Glutamatergic neuron (in vitro differentiated cells): Measurements from ENCODE around the gene TRIM46. TPM values are rescaled to one million over a fixed set of nuclear protein-coding genes. Genes with fewer than 3 reads are reported as not detected.
A peak's percentile ranks its signal among the peaks of the same experiment; 100 is the strongest.

Experiments
- DNase-seq: peaks from one replicate; pipeline ENCODE4 v3.0.0; 2022
- H3K27ac Mint-ChIP-seq: one replicate; pipeline ENCODE4 v1.8.0; 2020; ENCODE audit warnings: mild to moderate bottlenecking, mixed read lengths, inconsistent platforms; ENCODE audit not compliant: unreplicated experiment
- H3K27me3 Mint-ChIP-seq: one replicate; pipeline ENCODE4 v1.8.0; 2020; ENCODE audit warnings: mild to moderate bottlenecking, moderate library complexity, mixed read lengths, inconsistent platforms; ENCODE audit not compliant: unreplicated experiment
- H3K36me3 Mint-ChIP-seq: one replicate; pipeline ENCODE4 v1.8.0; 2020; ENCODE audit warnings: mild to moderate bottlenecking, mixed read lengths, inconsistent platforms; ENCODE audit not compliant: unreplicated experiment
- H3K4me1 Mint-ChIP-seq: one replicate; pipeline ENCODE4 v1.8.0; 2020; ENCODE audit warnings: mild to moderate bottlenecking, low read depth, mixed read lengths, inconsistent platforms; ENCODE audit not compliant: unreplicated experiment
- H3K4me3 Mint-ChIP-seq: one replicate; pipeline ENCODE4 v1.8.0; 2020; ENCODE audit warnings: mild to moderate bottlenecking, mixed read lengths, inconsistent platforms; ENCODE audit not compliant: unreplicated experiment
- H3K9me3 Mint-ChIP-seq: one replicate; pipeline ENCODE4 v1.8.0; 2020; ENCODE audit warnings: mild to moderate bottlenecking, moderate library complexity, mixed read lengths, inconsistent platforms; ENCODE audit not compliant: unreplicated experiment
- CTCF ChIP-seq: fragments of 200-600 bp; sonication (generic); IDR thresholded peaks from one replicate; pipeline ENCODE4 v1.5.0; 2021; ENCODE audit not compliant: partially characterized antibody, unreplicated experiment
- total RNA-seq: library from RNA; stranded (reverse); fragmentation: NEBNext Ultra II Directional; extraction: Animal tissue kit (Norgen Biotek cat#: 25700); gene quantifications from one replicate; pipeline ENCODE4 v1.2.1, GENCODE V29; 2021; ENCODE audit not compliant: unreplicated experiment

The TRIM46 gene
- total RNA-seq, 1 donor from 2014 or later, result 30.4 TPM

GRCh38 chr1:155174324-155175280 is 953 bp downstream of the TRIM46 start:
- peak; percentile 75 for DNase-seq
- TF ChIP-seq CTCF, result no peak
- peaks cover 15% of the 10 kb centered on the region for H3K9me3 Mint-ChIP-seq
- peak overlapping the region; percentile 94 for H3K27ac Mint-ChIP-seq
- H3K36me3 Mint-ChIP-seq, result peaks cover 5% of the 10 kb centered on the region
- peaks cover 15% of the 10 kb centered on the region for H3K27me3 Mint-ChIP-seq
- H3K4me1 Mint-ChIP-seq, result peaks cover 13% of the 10 kb centered on the region
- H3K4me3 Mint-ChIP-seq, result peak overlapping the region; percentile 93

GRCh38 chr1:155175281-155175926 is 1.8 kb downstream of the TRIM46 start:
- Mint-ChIP-seq H3K36me3 (peaks cover 5% of the 10 kb centered on the region), H3K9me3 (peaks cover 15% of the 10 kb centered on the region), H3K27ac (peak overlapping the region; percentile 48), H3K27me3 (peaks cover 15% of the 10 kb centered on the region), H3K4me3 (peak overlapping the region; percentile 93), H3K4me1 (peaks cover 13% of the 10 kb centered on the region)
- peak; percentile 23 for DNase-seq
- no peak for TF ChIP-seq CTCF

GRCh38 chr1:155175927-155176371 is 2.3 kb downstream of the TRIM46 start:
- peaks cover 15% of the 10 kb centered on the region for H3K9me3 Mint-ChIP-seq
- TF ChIP-seq CTCF, result no peak
- H3K27me3 Mint-ChIP-seq, result peaks cover 15% of the 10 kb centered on the region
- H3K27ac Mint-ChIP-seq, result no peak overlapping the region
- H3K4me1 Mint-ChIP-seq, result peaks cover 13% of the 10 kb centered on the region
- H3K4me3 Mint-ChIP-seq, result peak overlapping the region; percentile 71
- peaks cover 5% of the 10 kb centered on the region for H3K36me3 Mint-ChIP-seq
- DNase-seq, result peak; percentile 27

GRCh38 chr1:155176544-155177071 is 3.0 kb downstream of the TRIM46 start:
- Mint-ChIP-seq H3K36me3 (peaks cover 5% of the 10 kb centered on the region), H3K4me1 (peaks cover 13% of the 10 kb centered on the region), H3K9me3 (peaks cover 15% of the 10 kb centered on the region), H3K4me3 (peak overlapping the region; percentile 67), H3K27ac (peak overlapping the region; percentile 53), H3K27me3 (peaks cover 15% of the 10 kb centered on the region)
- TF ChIP-seq CTCF, result peak; percentile 81
- DNase-seq, result peak; percentile 86
